ENCODE results near the gene MIPOL1.

The MIPOL1 gene

GRCh38 chr14:37399517-37399916 is 201.8 kb downstream of the MIPOL1 start:
- no peak for DNase-seq (ENCODE audit: low read depth in 2 of 2)

- DNase-seq (ENCODE audit: low read depth in 2 of 2) = no peak
These were observed 203.4 kb downstream of the MIPOL1 start for GRCh38 chr14:37401093-37401492.

- no peak for DNase-seq (ENCODE audit: low read depth in 2 of 2)
These were observed 205.9 kb downstream of the MIPOL1 start for GRCh38 chr14:37403626-37404025.

GRCh38 chr14:37406095-37406494 is 208.4 kb downstream of the MIPOL1 start:
- no peak for DNase-seq (ENCODE audit: low read depth in 2 of 2)

GRCh38 chr14:37411079-37411735 is 213.5 kb downstream of the MIPOL1 start:
- DNase-seq (ENCODE audit: low read depth in 2 of 2) = no peak

GRCh38 chr14:37413050-37413449 is 215.3 kb downstream of the MIPOL1 start:
- DNase-seq (ENCODE audit: low read depth in 2 of 2) = no peak

- no peak for DNase-seq (ENCODE audit: low read depth in 2 of 2)
These were observed 215.8 kb downstream of the MIPOL1 start for GRCh38 chr14:37413504-37414003.

- no peak for DNase-seq (ENCODE audit: low read depth in 2 of 2)
These were observed 218.5 kb downstream of the MIPOL1 start for GRCh38 chr14:37416264-37416663.

- DNase-seq (ENCODE audit: low read depth in 2 of 2) = no peak
These were observed 219.4 kb downstream of the MIPOL1 start for GRCh38 chr14:37417151-37417550.

- no peak for DNase-seq (ENCODE audit: low read depth in 2 of 2)
These were observed 220.1 kb downstream of the MIPOL1 start for GRCh38 chr14:37417833-37418232.

- no peak for DNase-seq (ENCODE audit: low read depth in 2 of 2)
These were observed 222.9 kb downstream of the MIPOL1 start for GRCh38 chr14:37420622-37421021.

- DNase-seq (ENCODE audit: low read depth in 2 of 2) = no peak
These were observed 224.6 kb downstream of the MIPOL1 start for GRCh38 chr14:37422319-37422718.

GRCh38 chr14:37422748-37423147 is 225.0 kb downstream of the MIPOL1 start:
- no peak for DNase-seq (ENCODE audit: low read depth in 2 of 2)

GRCh38 chr14:37428954-37429353 is 231.2 kb downstream of the MIPOL1 start:
- DNase-seq (ENCODE audit: low read depth in 2 of 2) = no peak

GRCh38 chr14:37429618-37430017 is 231.9 kb downstream of the MIPOL1 start:
- DNase-seq (ENCODE audit: low read depth in 2 of 2) = no peak

GRCh38 chr14:37434867-37435266 is 237.1 kb downstream of the MIPOL1 start:
- DNase-seq (ENCODE audit: low read depth in 2 of 2) = no peak

GRCh38 chr14:37436519-37436918 is 238.8 kb downstream of the MIPOL1 start:
- no peak for DNase-seq (ENCODE audit: low read depth in 2 of 2)

- no peak for DNase-seq (ENCODE audit: low read depth in 2 of 2)
These were observed 239.8 kb downstream of the MIPOL1 start for GRCh38 chr14:37437490-37437889.

- DNase-seq (ENCODE audit: low read depth in 2 of 2) = no peak
These were observed 240.7 kb downstream of the MIPOL1 start for GRCh38 chr14:37438444-37438843.

- DNase-seq (ENCODE audit: low read depth in 2 of 2) = no peak
These were observed 245.7 kb downstream of the MIPOL1 start for GRCh38 chr14:37443461-37443860.

GRCh38 chr14:37447883-37448391 is 250.2 kb downstream of the MIPOL1 start:
- no peak for DNase-seq (ENCODE audit: low read depth in 2 of 2)

GRCh38 chr14:37452323-37452722 is 254.6 kb downstream of the MIPOL1 start:
- no peak for DNase-seq (ENCODE audit: low read depth in 2 of 2)

GRCh38 chr14:37453985-37454384 is 256.2 kb downstream of the MIPOL1 start:
- DNase-seq (ENCODE audit: low read depth in 2 of 2) = no peak

GRCh38 chr14:37457334-37457733 is 259.6 kb downstream of the MIPOL1 start:
- DNase-seq (ENCODE audit: low read depth in 2 of 2) = no peak

Measured in stimulated activated CD8-positive, alpha-beta memory T cell treated with anti-CD3 and anti-CD28 coated beads, Interleukin-7, amount 100 ng/mL, for 1 hour (primary cell).